K562 (cell line): Measurements from ENCODE around the gene WFIKKN1. TPM values are rescaled to one million over a fixed set of nuclear protein-coding genes. Genes with fewer than 3 reads are reported as not detected.
A peak's percentile ranks its signal among the peaks of the same experiment; 100 is the strongest.

Experiments
- ETV5 ChIP-seq: sonication (generic); formaldehyde crosslinking; IDR thresholded peaks from 2 replicates; pipeline ENCODE4 v1.4.0; 2020; ENCODE audit warnings: low read depth, mild to moderate bottlenecking, missing genetic modification reagents
- FOSL1 ChIP-seq: fragments of 200-800 bp; sonication (Bioruptor generic); conservative IDR thresholded peaks from 2 replicates; pipeline ENCODE4 v1.6.1; 2016; ENCODE audit warnings: missing genetic modification characterization, missing compliant biosample characterization
- FOXM1 ChIP-seq, 2 experiments: fragments of 450-650 bp in 1 of 2; sonication (generic) in 1 of 2; formaldehyde crosslinking in 1 of 2; IDR thresholded peaks; 2 replicates each; pipeline versions ENCODE4 v1.6.1 to v1.9.0; 2017 to 2022; ENCODE audit warnings: low read depth in 2 of 2, mild to moderate bottlenecking in 2 of 2, missing genetic modification reagents in 1 of 2, moderate library complexity in 1 of 2
- HNRNPLL ChIP-seq: fragments of 200-400 bp; formaldehyde crosslinking; IDR thresholded peaks from 2 replicates; pipeline ENCODE4 v1.6.1; 2017; ENCODE audit warnings: low read length, low read depth, mild to moderate bottlenecking; ENCODE audit not compliant: poor library complexity, severe bottlenecking
- JUND ChIP-seq, 2 experiments: IDR thresholded peaks; 2 replicates in 1 of 2; 3 replicates in 1 of 2; pipeline ENCODE4 v1.6.1; 2011; ENCODE audit warnings: borderline replicate concordance in 2 of 2, low read depth in 2 of 2, low read length in 2 of 2, improper control_type of control experiment in 1 of 2, missing biosample characterization in 1 of 2, missing genetic modification characterization in 1 of 2, missing genetic modification reagents in 1 of 2
- MIER1 ChIP-seq: fragments of 450-650 bp; IDR thresholded peaks from 2 replicates; pipeline ENCODE4 v1.6.1; 2016; ENCODE audit warnings: antibody characterized with exemption, mild to moderate bottlenecking, low read depth
- NELFE ChIP-seq: IDR thresholded peaks from 2 replicates; pipeline ENCODE4 v1.6.1; 2011; ENCODE audit warnings: mild to moderate bottlenecking; ENCODE audit not compliant: insufficient read depth, insufficient read length
- POLR2H ChIP-seq: IDR thresholded peaks from 2 replicates; pipeline ENCODE4 v1.6.1; 2016; ENCODE audit warnings: missing genetic modification characterization, low read depth, mild to moderate bottlenecking, control low read depth, missing compliant biosample characterization, moderate library complexity
- POLR3A ChIP-seq: IDR thresholded peaks from 2 replicates; pipeline ENCODE4 v1.6.1; 2011; ENCODE audit warnings: borderline replicate concordance, mild to moderate bottlenecking, moderate library complexity; ENCODE audit not compliant: insufficient read length, insufficient read depth; ENCODE audit errors: extremely low read depth
- RBBP5 ChIP-seq: fragments of 200-600 bp; sonication (generic); IDR thresholded peaks from 2 replicates; pipeline ENCODE4 v1.6.1; 2012; ENCODE audit warnings: borderline replicate concordance, mild to moderate bottlenecking, low read length, control low read depth, inconsistent platforms; ENCODE audit not compliant: insufficient read depth, poor library complexity, severe bottlenecking
- RUNX1 ChIP-seq: sonication (generic); IDR thresholded peaks from 2 replicates; pipeline ENCODE4 v1.6.1; 2016; ENCODE audit warnings: antibody characterized with exemption, low read depth
- TEAD2 ChIP-seq: fragments of 450-650 bp; IDR thresholded peaks from 2 replicates; pipeline ENCODE4 v1.6.1; 2016; ENCODE audit warnings: missing genetic modification characterization, control low read depth, missing compliant biosample characterization
- ZBTB1 ChIP-seq: sonication (generic); formaldehyde crosslinking; IDR thresholded peaks from 2 replicates; pipeline ENCODE4 v1.8.1; 2023; ENCODE audit warnings: missing genetic modification reagents, low read depth, mild to moderate bottlenecking, borderline replicate concordance
- ZBTB7A ChIP-seq: IDR thresholded peaks from 2 replicates; pipeline ENCODE4 v1.6.1; 2011; ENCODE audit warnings: low read depth, mild to moderate bottlenecking, low read length, moderate library complexity, borderline replicate concordance; ENCODE audit not compliant: control insufficient read depth
- ZC3H4 ChIP-seq: sonication (generic); formaldehyde crosslinking; IDR thresholded peaks from 2 replicates; pipeline ENCODE4 v1.9.0; 2021; ENCODE audit warnings: missing genetic modification reagents, borderline replicate concordance
- ZNF282 ChIP-seq: sonication (generic); formaldehyde crosslinking; IDR thresholded peaks from 2 replicates; pipeline ENCODE4 v1.8.1; 2023; ENCODE audit warnings: missing genetic modification reagents
- ZNF347 ChIP-seq: fragments of 450-650 bp; formaldehyde crosslinking; IDR thresholded peaks from 2 replicates; pipeline ENCODE4 v1.4.0; 2020; ENCODE audit warnings: low read depth, mild to moderate bottlenecking, moderate library complexity
- ZNF431 ChIP-seq: sonication (generic); formaldehyde crosslinking; IDR thresholded peaks from 2 replicates; pipeline ENCODE4 v1.8.0; 2022; ENCODE audit warnings: mild to moderate bottlenecking, missing genetic modification reagents
- ZNF507 ChIP-seq: conservative IDR thresholded peaks from 2 replicates; pipeline ENCODE4 v1.6.1; 2017; ENCODE audit warnings: missing genetic modification characterization, missing compliant biosample characterization
- ZZZ3 ChIP-seq: fragments of 450-650 bp; IDR thresholded peaks from 2 replicates; pipeline ENCODE4 v1.6.1; 2016; ENCODE audit warnings: antibody characterized with exemption, mild to moderate bottlenecking, moderate library complexity
- polyA plus RNA-seq, 8 experiments: library from polyadenylated mRNA; depleted of rRNA in 4 of 8; stranded (reverse) in 5 of 8; unstranded in 3 of 8; fragments of >200 nt; fragmentation: Nextera tagmentation in 2 of 8; fragmentation: Illumina TruSeq in 1 of 8; extraction: Ambion mirVana in 2 of 8; extraction: Trizol in 1 of 8; gene quantifications; 2 replicates each; pipeline versions ENCODE4 v1.2.1 to v1.2.3, GENCODE V29; 2011 to 2014; ENCODE audit warnings: inconsistent platforms in 1 of 8, missing spikeins in 1 of 8
- total RNA-seq, 7 experiments: library from RNA; depleted of rRNA in 6 of 7; stranded (reverse); fragments of >200 nt in 6 of 7; fragmentation: Illumina TruSeq in 2 of 7; extraction: Trizol in 2 of 7; gene quantifications; 2 replicates each; pipeline versions ENCODE4 v1.2.1 to v1.2.3, GENCODE V29; 2011 to 2021; ENCODE audit warnings: low replicate concordance in 1 of 7
- TF ChIP-seq, protein P1 (sequence below), 2 experiments: IDR thresholded peaks; 2 replicates each; pipeline ENCODE4 v1.6.1; 2011; ENCODE audit warnings: borderline replicate concordance in 1 of 2, control low read depth in 1 of 2, low read depth in 1 of 2, low read length in 1 of 2, mild to moderate bottlenecking in 1 of 2, mixed read lengths in 1 of 2, moderate library complexity in 1 of 2; ENCODE audit not compliant: insufficient read depth in 1 of 2, insufficient read length in 1 of 2, poor library complexity in 1 of 2, severe bottlenecking in 1 of 2; ENCODE audit errors: extremely low read depth in 1 of 2
- TF ChIP-seq, protein P2 (sequence below): sonication (generic); formaldehyde crosslinking; IDR thresholded peaks from 2 replicates; pipeline ENCODE4 v1.9.0; 2022; ENCODE audit warnings: mild to moderate bottlenecking, missing genetic modification reagents
- TF ChIP-seq, protein P3 (sequence below): fragments of 250-450 bp; sonication (Bioruptor Pico); IDR thresholded peaks from 2 replicates; pipeline ENCODE4 v1.4.0; 2020; ENCODE audit warnings: borderline replicate concordance
- TF ChIP-seq, protein P4 (sequence below): fragments of 450-650 bp; IDR thresholded peaks from 2 replicates; pipeline ENCODE4 v1.6.1; 2016; ENCODE audit warnings: low read depth, mild to moderate bottlenecking, moderate library complexity

The WFIKKN1 gene
- total and polyA plus RNA-seq, 9 of the 15 experiments (the other 6 are each of a cell fraction or from before 2014, with no cell fraction given): 0.14 to 1.1 (median 0.50) TPM; not detected in 4

DNA sequence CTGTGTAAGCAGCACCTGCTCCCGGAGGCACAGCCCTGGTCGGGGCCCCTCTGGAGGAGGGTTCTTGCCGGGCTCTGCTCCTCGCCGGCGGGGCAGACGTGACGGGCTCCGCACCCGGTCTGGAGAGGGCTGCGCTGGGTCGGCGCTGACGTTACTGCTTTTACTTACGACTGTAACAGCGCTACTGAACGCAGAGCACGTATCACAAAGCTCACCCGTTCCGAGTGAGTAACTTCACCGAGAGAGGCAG lies 42.2 kb upstream of the WFIKKN1 start (continued):
- no peak for TF ChIP-seq MIER1
- no peak for TF ChIP-seq RBBP5
- no peak for TF ChIP-seq ZBTB1
- no peak for TF ChIP-seq ZNF347 (CRISPR knock-in tag)
- peak; percentile 23; the same call in 1 of the 2 replicates for TF ChIP-seq ZNF431 (CRISPR knock-in tag)
- TF ChIP-seq ETV5: no peak
- peak; percentile 91 for TF ChIP-seq HNRNPLL
- TF ChIP-seq, protein P1, sequence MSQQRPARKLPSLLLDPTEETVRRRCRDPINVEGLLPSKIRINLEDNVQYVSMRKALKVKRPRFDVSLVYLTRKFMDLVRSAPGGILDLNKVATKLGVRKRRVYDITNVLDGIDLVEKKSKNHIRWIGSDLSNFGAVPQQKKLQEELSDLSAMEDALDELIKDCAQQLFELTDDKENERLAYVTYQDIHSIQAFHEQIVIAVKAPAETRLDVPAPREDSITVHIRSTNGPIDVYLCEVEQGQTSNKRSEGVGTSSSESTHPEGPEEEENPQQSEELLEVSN (IDR thresholded peaks at IDR 0.05; ENCODE audit: borderline replicate concordance in 1 of 2, extremely low read depth in 1 of 2, insufficient read depth in 1 of 2, insufficient read length in 1 of 2, low read depth in 1 of 2, low read length in 1 of 2, poor library complexity in 1 of 2, severe bottlenecking in 1 of 2): no peak
- TF ChIP-seq NELFE: no peak
- TF ChIP-seq RUNX1: no peak
- no peak for TF ChIP-seq ZC3H4 (CRISPR knock-in tag)
- TF ChIP-seq, protein P2, sequence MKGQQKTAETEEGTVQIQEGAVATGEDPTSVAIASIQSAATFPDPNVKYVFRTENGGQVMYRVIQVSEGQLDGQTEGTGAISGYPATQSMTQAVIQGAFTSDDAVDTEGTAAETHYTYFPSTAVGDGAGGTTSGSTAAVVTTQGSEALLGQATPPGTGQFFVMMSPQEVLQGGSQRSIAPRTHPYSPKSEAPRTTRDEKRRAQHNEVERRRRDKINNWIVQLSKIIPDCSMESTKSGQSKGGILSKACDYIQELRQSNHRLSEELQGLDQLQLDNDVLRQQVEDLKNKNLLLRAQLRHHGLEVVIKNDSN (CRISPR knock-in tag): no peak
- TF ChIP-seq TEAD2 (tag): no peak
- no peak for TF ChIP-seq POLR2H (tag)
- TF ChIP-seq, protein P3, sequence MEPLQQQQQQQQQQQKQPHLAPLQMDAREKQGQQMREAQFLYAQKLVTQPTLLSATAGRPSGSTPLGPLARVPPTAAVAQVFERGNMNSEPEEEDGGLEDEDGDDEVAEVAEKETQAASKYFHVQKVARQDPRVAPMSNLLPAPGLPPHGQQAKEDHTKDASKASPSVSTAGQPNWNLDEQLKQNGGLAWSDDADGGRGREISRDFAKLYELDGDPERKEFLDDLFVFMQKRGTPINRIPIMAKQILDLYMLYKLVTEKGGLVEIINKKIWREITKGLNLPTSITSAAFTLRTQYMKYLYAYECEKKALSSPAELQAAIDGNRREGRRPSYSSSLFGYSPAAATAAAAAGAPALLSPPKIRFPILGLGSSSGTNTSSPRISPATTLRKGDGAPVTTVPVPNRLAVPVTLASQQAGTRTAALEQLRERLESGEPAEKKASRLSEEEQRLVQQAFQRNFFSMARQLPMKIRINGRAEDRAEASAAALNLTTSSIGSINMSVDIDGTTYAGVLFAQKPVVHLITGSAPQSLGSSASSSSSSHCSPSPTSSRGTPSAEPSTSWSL (CRISPR knock-in tag): no peak
- no peak for TF ChIP-seq FOXM1 (IDR thresholded peaks at IDR 0.05; ENCODE audit: low read depth)
- 0 out of 2 replicates have a peak, but pooled peaks have one; percentile 69 for TF ChIP-seq FOXM1 (CRISPR knock-in tag; IDR thresholded peaks at IDR 0.05; ENCODE audit: low read depth)
- no peak for TF ChIP-seq ZZZ3
- TF ChIP-seq FOSL1 (tag): peak; percentile 11; the same call in 1 of the 2 replicates
- TF ChIP-seq ZBTB7A: 0 out of 2 replicates have a peak, but pooled peaks have one; percentile 9
- no peak for TF ChIP-seq ZNF282 (CRISPR knock-in tag)
- no peak for TF ChIP-seq JUND (IDR thresholded peaks at IDR 0.05; ENCODE audit: borderline replicate concordance, low read depth, low read length)
- TF ChIP-seq JUND (tag; IDR thresholded peaks at IDR 0.05; ENCODE audit: borderline replicate concordance, low read depth, low read length): no peak
- no peak for TF ChIP-seq ZNF507 (tag)
- no peak for TF ChIP-seq POLR3A
- TF ChIP-seq, protein P4, sequence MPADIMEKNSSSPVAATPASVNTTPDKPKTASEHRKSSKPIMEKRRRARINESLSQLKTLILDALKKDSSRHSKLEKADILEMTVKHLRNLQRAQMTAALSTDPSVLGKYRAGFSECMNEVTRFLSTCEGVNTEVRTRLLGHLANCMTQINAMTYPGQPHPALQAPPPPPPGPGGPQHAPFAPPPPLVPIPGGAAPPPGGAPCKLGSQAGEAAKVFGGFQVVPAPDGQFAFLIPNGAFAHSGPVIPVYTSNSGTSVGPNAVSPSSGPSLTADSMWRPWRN: no peak
